HG03439 (cell line): ENCODE data around the gene RUBCN.

Experiments
- ATAC-seq: cut with Tn5 transposase; IDR thresholded peaks from one replicate; pipeline ENCODE4 v1.9.1; 2021; ENCODE audit warnings: mild to moderate bottlenecking, moderate library complexity; ENCODE audit not compliant: unreplicated experiment

Gene RUBCN

GRCh38 chr3:197736491-197737318 lies at the start of gene RUBCN:
Gene RUBCN (minus strand): TSS chr3:197736904. CDS start chr3:197736719, 185 bp downstream.
- peak; percentile 80 for ATAC-seq

DNA sequence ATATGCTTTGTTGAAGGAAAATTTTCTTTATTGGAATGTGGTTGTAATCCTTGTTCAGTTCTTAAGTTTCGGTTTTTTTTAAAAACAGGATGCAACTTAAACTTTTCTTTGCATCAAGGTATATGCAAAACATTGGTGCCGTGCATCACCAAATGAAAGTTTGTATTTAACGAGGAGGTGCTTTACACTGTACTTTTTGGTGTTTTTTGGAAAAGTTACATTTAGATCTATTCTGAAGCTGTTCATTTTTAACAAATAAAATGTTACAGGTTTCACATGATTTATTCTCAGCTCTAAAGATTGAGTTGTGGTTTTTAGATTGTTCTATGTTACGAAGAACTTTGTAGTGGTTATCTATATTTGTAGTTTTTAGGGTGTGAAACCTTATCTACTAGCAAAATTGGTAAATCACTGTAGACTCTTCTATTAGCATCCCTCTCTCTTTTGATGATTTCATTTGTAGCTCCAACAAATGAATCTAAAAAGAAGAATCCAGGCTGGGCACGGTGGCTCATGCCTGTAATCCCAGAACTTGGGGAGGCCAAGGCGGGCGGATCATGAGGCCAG lies 47.4 kb upstream of the RUBCN start:
- ATAC-seq = no peak

DNA sequence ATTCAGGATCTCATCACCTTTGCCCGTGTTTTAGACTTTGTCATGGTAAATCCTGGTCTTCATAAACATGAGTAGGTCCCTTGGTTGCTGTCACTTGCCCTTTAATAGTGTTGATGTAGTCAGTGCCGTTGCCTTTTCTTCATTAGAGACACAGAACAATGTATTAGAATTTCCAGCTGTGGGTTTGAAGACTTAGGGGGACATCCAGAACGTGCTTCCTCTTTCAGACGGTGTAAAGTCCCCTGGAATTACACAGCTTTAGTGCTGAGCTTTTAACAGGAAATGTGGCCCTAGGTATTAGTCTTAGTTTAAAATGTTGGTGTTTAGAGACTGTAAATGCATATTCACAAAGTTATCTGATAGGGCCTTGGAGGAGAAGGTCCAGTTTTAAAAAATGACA lies 45.5 kb upstream of the RUBCN start:
- ATAC-seq = no peak

GRCh38 chr3:197775317-197775716 lies 38.6 kb upstream of the RUBCN start:
- no peak for ATAC-seq

- no peak for ATAC-seq
These were observed 25.1 kb upstream of the RUBCN start for GRCh38 chr3:197761784-197762183.

GRCh38 chr3:197758512-197758911 lies 21.8 kb upstream of the RUBCN start:
- no peak for ATAC-seq

GRCh38 chr3:197756704-197757103 lies 20.0 kb upstream of the RUBCN start:
- ATAC-seq = no peak

DNA sequence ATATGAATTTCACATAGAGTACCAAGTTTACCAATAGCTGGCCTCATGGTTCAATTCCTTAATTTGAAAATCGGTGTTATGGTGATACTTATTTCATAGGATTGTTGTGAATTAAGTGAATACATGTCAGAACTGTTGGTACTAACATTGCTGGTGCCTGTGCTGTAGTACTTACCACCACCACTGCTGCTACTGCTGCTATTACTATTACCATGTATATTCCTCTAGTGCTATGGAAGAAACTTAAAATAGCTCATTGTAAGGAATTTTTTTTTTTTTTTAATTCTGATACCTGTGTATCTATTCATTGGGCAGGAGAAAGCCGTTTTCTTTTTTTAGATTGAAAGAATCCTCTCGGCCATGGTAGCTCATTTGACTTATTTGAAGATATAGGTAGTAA lies 16.6 kb upstream of the RUBCN start:
- no peak for ATAC-seq

GRCh38 chr3:197752107-197752506 lies 15.4 kb upstream of the RUBCN start:
- no peak for ATAC-seq

DNA sequence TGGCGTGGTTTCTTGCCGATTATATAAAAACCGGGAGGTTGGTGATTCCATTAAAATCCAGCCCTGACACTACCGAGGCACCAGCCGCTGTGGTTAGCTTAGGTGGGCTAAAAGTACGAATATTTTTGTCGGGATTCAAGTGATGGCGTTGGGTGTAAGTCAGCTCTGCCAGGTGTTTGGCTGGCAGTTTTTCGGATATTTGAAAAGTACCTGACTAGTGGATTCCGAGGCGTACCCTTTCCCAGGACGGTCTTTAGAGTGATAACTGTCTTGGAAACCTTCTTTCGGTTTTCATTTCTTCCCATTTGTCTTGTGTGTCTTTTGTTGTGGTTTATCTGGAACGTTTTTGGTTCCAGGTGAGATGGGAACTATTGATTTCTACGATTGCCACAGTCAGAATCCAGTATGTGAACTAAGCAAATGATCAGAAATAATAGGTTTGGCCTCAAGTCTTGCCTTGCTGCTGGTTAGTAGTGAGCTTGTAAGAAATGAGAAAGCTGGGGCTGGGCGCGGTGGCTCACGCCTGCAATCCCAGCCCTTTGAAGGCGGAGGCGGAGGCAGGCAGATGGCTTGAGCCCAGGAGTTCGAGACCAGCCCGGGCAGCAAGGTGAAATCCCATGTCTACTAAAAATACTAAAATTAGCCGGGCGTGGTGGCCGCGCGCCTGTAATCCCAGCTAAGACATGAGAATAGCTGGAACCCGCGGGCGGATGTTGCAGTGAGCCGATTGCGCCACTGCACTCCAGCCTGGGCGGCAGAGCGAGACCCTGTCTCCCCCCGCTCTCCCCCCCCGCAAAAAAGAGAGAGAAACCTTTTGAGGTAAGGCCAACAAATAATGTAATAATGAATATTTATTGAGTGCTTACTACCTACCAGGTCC lies 14.4 kb upstream of the RUBCN start:
- no peak for ATAC-seq

DNA sequence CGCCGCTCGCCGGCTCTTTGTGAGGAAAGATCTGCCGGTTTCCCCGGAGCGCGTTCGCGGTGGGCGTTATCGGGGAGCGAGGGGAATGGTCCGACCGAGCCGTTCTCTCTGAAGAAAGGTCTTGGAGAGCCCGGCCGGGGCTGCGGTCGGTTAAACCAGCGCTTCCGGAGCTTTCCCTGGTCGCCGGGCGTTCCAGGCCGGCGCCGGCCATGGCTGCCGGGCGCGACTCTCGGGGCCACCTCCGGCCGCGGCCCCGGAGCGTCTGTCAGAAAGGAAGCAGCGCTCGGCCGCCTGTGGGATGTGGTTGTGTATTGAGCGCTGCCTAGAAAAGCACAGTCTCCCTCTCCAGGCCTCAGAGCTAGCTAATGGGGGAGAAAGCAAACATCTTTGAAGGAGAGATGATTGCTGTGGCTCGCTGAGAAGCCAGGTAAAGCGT lies 13.7 kb upstream of the RUBCN start:
- ATAC-seq = peak; percentile 33

DNA sequence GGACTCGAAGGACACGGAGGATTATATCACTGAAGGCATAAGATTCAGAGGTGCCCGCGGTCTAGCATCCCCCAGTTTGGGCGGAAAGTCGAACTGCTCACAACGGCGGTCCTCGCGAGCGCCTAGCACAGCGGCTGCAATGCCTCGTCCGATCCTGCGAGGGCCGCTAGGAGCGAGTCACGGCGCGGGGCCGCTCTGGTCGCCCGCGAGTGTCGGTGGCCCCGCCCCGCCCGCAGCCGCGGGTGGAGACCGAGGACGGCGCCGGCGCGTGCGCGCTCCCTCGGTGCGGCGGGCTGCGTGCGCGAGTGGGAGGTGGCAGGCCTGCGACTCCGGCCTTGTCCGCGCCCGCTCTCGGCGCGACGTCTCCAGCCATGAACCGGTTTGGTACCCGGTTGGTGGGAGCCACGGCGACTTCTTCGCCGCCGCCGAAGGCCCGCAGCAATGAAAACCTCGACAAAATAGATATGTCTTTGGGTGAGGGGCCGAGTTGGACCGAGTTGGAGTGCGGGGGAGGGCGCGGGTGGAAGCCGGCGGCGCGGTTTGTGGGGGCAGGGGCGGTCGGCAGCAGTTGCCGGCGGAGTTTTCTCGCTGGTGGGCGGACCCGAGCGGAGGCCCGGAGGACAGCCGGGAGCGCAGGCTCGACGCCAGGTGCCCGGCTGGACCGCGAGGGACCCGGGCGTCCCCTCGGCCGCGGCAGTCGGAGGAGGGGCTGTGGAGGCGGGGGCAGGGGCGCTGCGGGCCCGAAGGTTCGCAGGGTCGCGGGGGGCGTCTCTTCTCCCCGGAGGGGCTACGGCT lies 13.1 kb upstream of the RUBCN start, which contains the start of gene FYTTD1:
TSS of gene FYTTD1 (plus strand) at position 283 of the 795 bp plus-strand sequence. CDS start at position 372, 89 bp downstream.
- ATAC-seq = peak; percentile 80

DNA sequence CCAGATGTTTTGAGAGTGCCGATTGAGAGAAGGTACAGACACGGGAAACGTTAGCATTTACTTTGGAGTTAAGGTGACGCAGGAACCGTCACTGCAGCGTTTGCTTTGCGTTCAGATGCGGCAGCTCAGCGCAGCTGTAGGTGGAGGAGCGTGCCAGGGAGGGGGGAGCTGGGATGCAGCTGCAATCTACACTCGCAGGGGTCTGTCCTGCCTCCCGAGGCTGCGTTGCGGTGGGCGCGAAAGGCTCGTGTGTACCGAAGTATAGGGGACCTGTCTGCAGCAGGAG lies 12.6 kb upstream of the RUBCN start:
- ATAC-seq = peak; percentile 36

DNA sequence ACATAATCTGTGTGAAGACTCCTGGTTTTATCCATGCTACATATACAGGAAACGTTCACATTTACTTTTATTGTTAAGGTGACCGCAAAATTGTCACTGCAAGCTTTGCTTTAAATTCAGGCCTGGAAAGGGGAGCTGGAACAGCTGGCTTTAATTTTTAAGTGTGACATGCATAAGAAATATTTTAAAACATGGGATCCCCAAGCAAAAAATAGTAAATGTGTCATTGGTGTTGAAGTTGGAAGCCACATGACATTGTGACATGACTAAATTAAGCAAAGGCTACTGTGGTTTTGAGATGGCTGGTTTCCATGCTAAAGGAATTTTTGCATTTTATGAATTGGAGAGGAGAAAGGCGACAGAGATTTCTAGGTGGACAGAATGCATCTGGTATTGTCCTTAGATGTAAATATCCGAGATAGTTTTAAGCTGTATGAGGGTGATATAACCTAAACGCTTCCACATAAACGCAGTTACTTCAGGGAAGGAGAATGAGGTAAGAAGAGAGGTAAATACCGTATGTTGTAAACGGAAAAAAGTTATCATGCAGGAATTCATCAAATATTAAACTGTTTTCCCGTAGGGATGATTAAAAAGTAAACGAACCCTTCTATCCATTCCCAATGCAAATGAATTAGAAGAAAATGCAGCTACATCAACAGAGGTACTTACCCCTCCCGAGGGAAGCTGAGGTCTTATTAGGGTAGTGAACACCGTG lies 12.1 kb upstream of the RUBCN start:
- no peak for ATAC-seq

DNA sequence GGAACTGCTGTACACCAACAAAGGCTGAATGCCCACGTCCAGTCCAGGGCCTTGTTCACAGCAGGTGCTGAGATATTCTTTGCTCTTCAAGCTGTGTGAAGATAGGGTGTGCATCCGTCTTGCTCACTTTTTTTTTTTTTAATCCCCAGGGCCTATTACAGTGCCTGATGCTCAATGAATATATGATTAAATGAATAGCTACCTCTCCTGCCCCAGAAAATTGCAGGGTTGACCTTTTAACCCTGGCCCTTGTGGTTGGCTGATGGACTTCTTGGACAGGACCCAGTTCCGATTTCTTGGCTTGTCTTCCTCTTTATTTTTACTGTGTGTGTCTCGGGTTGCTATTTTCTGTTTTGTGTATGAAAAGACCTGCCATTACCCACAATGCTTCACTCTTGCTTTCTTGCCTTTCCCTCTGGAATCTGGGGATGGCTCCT lies 10.1 kb upstream of the RUBCN start:
- no peak for ATAC-seq

DNA sequence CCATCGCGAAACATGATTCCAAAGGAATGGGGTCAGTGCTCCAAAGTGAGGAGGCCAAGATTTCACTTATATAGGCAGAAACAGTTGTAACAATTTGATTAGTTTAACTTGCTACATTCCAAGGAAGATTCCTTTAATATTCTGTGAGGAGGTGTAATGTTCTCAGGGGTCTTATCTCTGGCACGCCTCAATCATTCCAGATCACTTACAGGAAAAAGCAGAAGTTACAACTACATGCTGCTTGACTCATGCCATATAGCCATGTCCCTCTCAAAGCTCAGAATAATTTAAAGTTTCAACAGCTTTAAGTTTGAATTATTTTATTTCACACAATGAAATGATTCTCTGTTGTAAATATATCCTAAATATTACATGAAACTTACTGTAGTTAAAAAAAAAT lies 9.5 kb upstream of the RUBCN start:
- ATAC-seq = no peak

DNA sequence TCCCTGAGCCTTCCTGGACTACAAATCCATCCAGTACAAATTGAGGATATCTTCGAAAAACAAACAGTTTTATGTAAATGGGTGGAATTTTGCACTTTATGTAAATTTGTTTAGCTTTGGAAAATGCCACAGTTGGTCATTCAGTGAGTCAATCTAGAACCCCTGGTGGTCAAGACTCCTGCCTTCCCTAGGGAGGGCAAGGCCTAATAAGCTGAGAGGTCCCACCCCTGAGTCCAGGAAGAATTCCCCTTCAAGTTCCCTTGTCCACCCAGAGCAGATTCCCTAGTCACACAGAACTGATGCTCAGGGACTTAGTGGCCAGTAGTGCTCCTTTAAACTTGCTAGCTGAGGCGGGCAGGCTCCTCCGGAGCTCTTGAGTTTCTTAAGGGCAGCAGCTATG lies 6.1 kb upstream of the RUBCN start:
- ATAC-seq = no peak

GRCh38 chr3:197737749-197738462 lies 1.2 kb upstream of the RUBCN start:
- ATAC-seq = no peak

- no peak for ATAC-seq
These were observed 580 bp upstream of the RUBCN start for GRCh38 chr3:197737319-197737649.
